Stimulated activated CD8-positive, alpha-beta memory T cell treated with anti-CD3 and anti-CD28 coated beads, Interleukin-4, amount 100 ng/mL, for 48 hours (primary cell): ENCODE results near the gene CCER1.
"Not testable (repeated sequence)": the region's sequence is repeated elsewhere in the genome, so short reads cannot be mapped to it uniquely, and the experiment has no call there.

Experiments
- DNase-seq: peaks from one replicate; pipeline ENCODE4 v3.0.0-alpha.2; 2020

Gene CCER1, protein sequence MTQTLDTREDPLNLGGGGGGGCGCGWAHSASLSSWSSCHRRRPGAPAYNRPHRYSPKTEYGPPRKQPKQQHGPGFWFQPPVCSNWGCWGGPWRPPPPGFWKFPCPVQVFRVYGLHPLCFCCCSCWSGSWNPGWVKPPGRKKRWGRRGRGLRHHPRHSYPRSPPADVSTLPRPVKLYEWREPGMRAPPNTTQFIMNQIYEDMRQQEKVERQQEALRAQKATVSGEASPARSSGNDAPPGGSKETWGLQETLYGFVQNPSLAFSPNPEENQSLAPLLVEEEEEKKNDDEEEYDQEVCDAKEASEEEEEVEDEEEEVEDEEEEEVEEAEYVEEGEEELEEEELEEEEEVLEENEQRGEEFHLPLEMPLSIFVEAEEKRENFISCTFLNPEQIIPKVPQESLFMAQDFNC

DNA sequence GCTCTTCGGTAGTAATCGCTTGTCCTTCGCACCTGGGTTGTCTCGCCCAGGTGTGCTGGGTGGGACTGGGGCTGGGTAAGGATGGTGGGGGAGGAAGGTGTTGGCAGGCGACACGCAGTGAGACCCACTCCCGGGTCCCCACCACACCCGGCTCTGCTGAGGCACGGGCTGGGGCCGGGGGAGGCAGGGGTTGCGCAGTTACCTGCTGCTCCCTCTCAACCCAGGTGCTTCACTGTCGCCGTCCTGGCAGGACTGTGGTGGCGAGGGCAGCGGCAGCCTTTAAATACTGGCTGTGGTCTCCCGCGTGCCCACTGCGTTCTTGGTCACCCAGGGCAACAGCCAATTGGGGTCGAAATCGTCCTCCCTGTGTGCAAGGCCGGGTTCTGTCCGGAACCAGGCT lies at the start of gene CCER1:
Gene CCER1 (minus strand): TSS at position 256 of the 400 bp plus-strand sequence. CDS start 434 bp downstream, outside the sequence.
- DNase-seq: no peak

DNA sequence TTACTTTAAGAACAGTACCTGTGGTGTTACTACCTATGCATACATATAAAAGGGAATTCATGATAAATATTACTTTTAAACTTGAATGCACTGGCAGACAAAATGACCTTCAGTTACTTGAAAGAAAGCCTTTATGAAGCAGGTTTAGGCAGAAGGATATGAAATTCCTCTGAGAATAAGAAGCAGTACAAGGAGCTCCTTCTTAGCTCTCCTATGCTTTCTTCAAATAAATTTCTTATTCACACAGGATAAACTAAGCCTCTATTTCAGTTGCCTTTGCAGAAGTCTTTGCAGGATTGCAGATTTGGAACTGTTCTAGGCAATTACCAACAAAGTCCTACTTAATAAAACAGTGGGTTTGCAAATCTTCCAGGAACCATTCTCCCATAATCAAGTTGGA lies 48.8 kb upstream of the CCER1 start:
- no peak for DNase-seq

DNA sequence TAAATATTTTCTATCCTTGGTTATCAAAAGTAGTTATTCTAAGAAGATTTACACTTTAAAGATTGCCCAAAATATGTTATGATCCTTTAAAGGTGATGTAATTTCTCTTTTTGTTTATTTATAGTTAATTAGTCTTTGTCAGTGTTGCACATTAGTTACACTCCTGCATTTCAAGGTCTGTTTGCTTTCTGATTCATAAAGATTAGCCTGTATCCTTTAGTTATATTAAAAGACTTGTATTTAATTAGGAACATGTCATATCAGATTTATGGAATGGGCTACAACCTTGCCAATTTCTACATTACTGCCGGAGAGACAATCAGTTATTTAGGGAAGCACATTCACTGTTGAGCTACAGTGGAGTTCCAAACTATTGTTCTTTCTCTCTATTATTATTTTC lies 46.3 kb upstream of the CCER1 start:
- DNase-seq: no peak

DNA sequence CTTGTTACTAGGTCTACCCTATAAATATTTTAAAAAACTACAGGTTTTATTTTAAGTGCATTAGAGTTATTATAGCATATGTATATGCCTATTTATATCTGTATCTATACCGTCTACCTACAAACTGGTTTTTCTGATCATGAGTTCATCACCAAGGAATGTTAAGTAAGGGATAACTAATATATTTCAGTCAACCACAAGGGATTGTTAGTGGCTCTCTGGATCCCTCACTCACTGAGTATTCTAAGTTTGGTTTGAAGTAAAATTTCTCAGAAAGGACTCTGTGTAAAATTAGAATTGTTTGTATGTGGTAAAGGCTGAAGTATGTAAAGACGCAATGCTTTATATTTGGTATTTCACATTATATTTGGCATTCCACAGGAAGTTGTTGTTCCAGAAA lies 45.0 kb upstream of the CCER1 start:
- no peak for DNase-seq

DNA sequence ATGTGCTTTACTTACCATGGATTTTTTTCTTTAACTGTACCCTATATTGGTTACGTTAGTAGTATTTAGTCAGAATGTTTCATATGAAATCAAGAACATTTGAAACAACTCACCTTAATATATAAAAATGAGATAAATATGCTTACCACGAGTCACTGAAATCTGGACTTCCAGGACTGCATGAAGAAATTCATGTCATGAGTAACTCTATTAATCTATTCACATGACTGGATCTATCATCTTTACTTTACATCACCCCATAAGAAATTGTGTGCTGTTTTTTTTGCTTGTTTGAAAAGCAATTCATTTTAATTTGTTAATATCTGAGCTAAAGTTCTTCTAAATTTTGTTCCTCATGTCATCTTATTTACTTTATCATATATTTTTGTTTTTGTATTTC lies 44.6 kb upstream of the CCER1 start:
- no peak for DNase-seq

DNA sequence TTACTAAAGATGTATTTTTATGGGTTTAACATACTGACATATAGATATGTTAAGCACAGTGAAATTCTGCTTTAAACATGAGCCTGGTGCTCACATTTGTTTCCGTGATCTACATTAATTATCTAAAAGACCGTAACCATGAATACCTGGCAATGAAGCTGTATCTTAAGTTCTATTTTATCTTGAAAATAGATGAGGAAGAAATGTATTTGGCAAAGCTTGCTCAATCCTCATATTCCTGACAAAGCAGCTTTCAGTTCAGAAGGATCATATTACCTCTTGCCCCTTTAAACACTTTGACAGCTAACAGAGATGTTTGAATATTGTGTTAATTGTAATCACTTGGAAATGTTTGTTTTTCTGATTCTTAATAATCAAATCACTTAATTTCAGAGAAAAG lies 40.0 kb upstream of the CCER1 start:
- no peak for DNase-seq

DNA sequence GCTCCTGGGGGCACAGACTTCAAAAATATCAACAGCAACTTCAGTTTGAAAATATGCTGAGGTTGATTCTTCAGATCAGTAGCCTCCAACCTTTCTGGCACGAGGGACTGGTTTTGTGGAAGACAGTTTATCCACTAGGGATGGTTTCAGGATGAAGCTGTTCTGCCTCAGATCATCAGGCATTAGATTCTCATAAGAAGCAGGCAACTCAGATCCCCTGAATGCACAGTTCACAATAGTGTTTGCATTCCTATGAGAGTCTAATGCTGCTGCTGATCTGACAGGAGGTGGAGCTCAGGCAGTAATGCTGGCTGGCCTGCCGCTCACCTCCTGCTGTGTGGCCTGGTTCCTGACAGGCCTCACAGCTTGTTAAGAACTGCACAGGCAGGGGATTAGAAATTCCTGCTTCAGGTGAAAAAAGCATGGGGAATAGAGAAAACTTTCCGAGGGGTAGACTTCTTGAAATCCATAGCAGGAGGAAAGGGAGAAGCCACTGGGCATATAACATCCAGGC lies 37.0 kb upstream of the CCER1 start:
- DNase-seq: no peak

DNA sequence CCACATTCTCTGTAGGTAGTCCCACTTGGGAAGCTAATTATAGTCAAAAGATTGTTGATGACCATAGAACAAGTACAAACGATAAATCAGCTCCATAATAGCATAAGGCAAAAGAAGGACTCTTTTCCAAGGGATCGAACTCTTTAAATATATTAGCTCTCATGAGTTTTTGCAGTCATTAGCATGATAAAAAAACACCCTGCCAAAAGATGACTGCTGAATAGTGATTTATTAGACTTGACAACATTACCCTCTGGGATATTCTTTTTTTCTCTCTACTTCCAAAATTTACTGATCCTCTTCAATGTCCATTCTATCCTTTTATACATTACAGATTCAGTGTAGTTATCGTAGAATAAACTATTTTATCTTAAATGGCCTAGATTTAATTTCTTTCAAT lies 35.6 kb upstream of the CCER1 start:
- DNase-seq: no peak

DNA sequence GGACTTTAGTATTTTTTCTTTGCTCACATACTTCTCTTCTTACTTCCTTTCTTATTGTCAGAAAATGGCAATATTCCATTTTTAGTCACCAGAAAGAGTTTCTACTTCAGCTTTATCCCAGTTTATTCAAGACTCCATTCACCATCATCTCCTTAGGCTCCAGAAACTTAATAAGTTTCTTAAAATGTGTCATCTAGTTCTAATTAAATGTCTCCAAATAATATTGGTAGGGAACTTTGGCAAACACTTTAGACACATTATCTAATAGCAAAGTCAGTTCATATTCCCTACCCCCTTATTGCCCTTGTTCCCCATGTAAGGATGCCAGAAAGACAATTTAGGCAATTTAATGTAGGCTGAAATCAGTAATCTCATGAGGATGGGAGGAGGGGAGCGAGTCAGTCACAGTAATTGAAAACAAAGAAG lies 34.7 kb upstream of the CCER1 start:
- no peak for DNase-seq

DNA sequence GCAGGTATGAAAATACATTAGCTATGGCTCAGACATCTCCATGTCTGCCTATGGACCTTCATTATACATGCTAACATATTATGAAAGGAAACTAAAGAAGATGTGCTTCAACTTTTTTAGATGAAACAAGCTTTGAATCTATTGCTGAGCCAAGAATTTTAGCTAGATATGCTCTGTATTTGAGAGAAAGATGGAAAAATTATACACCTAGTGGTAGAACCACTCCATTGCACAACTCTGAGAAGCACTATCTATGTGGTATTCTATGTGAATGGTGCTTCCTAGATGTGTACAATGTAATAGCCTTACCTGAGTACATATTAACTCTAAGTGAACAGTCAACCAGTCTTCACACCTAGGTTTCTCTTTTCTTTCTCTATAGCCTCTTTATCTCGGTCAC lies 32.5 kb upstream of the CCER1 start:
- DNase-seq: no peak

DNA sequence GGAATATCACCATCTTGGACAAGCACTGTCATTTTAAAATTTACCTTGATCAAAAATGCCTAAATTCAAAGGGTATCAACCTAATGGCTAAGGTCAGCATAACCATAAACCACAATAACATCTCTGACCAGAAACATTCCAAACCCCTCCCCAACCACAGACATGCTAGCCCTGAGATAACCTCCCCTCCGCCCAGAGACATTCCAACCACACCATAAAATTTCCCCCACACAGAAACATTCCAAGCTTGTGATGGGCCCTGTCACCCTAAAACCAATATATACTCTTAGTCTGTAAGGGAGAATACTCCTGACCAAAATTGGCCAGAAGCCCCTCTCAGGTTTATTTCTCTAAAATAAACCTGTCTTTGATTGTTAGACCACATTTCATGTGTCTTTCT lies 32.1 kb upstream of the CCER1 start:
- DNase-seq: no peak

DNA sequence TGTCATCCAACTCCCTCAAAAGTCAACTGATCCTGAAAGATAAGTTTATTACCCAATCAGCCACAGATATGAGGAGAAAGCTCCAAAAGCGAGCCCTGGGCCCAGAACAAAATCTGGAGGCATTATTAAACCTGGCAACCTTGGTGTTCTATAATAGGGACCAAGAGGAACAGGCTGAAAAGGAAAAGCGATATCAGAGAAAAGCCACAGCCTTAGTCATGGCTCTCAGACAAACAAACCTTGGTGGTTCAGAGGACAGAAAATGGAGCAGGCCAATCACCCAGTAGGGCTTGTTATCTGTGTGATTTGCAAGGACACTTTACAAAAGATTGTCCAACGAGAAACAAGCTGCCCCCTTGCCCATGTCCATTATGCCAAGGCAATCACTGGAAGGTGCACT lies 30.4 kb upstream of the CCER1 start:
- DNase-seq: not testable (repeated sequence)

DNA sequence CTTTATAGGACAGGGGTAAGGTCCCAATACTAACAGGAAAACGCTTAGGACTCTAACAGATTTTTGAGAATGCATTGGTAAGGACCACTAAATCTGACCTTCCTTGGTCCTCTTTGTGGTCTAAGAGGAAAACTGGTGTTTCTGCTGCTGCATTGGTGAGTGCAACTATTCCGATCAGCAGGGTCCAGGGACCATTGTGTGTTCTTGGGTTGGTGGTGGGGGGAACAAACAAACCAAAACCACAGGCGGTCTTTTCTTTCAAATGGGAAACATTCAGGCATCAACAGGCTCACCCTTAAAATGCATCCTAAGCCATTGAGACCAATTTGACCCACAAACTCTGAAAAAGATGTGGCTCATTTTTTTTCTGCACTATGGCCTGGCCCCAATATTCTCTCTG lies 29.1 kb upstream of the CCER1 start:
- DNase-seq: no peak

DNA sequence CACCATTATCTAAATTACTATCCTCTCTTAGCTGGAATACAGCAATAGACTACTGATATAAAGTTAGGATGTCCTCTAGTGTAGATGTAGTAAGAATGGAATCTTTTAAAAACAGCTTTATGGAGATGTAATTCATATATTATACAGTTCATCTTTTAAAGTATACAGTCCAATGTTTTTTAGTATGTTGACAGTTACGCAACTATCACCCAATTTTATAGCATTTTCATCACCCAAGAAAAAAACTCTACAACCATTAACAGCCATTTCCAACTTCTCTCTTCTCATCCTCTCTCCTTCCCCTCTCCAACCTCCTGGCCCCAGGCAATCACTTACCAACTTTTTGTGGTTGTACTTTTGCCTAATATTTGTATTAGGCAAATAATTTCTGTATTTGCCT lies 27.2 kb upstream of the CCER1 start:
- no peak for DNase-seq

DNA sequence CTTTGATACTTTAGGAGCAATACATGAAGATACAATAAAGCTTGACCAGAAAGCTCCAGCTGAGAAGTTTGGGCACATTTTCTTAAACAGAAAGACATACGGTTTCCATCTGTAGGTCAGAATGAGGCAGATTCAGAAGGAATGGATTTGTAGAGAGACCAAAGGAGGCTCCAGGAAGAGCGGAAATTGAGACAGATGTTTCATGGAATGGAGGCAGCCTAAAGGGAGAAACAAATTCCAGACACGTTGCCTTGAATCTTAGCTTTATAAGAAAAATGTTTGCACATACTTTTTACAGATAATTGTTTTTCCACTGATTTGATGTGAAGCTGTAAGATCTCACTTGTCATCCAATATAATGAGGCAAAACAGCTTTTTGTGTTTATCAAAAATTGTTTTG lies 25.0 kb upstream of the CCER1 start:
- no peak for DNase-seq

DNA sequence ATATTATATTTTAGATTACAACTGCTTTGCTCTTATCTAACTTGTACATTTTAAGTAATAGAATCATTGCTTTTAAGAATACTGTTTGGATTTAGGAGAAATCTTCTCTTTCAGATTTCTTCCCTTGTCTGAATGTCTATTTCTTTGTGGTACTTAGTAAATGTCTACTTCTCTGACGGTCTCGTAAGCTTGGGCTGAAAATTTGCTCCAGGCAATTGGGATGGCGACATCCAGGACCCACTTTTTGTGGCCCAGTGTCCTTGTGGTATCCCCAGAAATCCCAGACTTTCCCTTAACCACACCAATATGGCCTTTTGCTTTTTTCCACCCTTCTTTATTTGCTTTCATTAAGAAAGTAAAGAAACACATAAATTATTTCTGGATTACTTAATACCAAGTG lies 24.0 kb upstream of the CCER1 start:
- DNase-seq: no peak

DNA sequence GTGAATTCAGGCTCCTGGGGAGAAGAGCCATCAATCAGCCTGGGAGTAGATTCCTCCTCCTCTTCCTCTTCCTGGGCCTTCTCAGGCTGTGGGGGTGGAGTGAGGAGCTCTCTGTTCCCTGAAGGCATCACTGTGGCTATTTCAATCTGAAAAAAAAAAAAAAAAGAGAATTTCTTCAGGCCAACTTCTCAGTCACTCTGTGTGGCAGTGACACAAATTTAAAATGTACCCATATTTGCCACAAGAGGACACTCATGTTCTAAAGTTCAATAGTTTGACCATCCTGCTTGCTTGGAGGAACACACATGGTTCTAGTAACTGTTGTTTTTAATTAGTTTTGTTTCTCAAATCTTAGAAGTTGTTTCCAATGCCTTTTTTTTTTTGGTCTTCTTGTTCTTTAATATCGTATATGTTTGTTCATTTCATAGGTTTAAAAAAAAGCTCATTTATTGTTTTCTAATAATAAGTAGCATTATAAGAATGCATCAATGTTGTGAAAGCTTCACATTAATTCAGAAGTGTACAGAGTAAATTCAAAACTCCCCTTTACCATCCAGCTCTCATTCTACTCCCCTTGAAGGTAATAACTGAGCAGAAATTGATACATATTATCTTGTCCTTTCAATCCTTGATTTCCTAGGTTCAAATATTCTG lies 23.3 kb upstream of the CCER1 start:
- no peak for DNase-seq

DNA sequence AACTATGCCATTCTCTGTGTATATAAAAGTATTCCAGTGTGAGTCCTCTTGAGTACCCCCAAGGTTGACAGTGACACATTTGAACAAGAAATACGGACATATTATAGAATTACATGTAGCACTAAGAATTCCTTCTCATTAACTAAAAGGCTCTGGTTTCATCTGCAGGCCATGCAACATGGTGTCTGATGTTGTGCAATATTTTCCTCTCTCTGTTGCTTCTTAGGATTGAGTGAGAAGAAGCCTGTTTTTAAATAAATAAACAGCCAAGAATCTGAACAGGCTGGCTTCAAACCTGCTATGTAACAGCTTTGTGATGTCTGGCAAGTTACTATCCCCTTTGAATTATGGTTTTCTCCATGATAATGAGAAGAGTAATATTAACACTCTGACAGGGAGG lies 22.2 kb upstream of the CCER1 start:
- no peak for DNase-seq

DNA sequence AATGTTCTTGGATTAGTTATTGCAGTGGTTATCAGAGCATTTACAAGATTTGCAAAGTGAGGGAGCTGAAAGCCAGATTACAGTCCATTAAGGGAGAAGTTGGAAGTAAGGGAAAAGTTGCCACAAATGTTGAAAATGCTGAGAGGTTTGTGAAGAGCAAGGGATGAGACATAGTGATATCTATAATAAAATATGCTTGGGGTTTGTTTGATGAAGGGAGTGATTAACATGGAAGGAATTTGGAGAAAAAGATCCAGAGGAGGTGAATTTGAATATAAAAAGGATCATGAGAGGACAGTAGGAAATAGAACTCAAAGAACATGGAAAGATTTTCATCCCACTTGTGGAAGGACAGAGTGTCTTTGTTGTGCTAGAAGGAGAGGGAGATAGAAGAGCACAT lies 19.3 kb upstream of the CCER1 start:
- no peak for DNase-seq

DNA sequence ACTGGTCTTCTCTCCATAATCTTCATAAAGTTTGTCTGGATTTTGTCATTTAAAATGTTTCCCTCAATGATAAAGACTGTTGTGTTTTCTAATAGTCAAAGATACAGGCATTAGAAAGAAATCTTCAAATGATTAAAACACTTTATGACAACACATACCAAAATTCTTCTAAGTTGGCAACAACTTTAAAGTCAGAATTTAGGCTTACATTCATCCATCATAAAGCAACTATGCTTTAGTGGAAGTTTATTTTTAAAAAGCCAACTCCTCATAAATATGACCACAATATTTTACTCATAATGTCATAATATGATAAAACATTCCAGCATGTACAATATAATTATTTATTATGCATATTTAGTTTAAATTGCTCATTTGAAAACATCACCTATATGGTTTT lies 17.2 kb upstream of the CCER1 start:
- DNase-seq: no peak

DNA sequence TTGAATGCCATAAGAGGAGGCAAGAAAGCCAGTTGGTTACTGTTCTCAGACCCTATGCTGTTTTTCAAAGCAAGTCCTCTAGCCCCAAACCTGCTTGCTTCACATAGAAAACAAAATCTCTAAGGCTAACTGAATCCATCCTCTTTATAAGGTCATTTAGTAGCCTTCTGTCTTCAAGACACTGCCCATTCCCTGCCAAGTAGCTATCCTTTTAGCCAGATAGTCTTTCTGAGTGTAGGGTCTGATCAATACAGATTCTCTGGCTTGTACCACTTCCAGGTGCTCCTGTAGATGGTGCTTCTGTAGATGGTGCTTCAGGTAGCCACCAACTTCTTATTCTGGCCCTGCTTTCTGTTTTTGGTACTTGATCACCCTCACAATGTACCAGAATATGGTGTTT lies 15.9 kb upstream of the CCER1 start:
- DNase-seq: no peak

DNA sequence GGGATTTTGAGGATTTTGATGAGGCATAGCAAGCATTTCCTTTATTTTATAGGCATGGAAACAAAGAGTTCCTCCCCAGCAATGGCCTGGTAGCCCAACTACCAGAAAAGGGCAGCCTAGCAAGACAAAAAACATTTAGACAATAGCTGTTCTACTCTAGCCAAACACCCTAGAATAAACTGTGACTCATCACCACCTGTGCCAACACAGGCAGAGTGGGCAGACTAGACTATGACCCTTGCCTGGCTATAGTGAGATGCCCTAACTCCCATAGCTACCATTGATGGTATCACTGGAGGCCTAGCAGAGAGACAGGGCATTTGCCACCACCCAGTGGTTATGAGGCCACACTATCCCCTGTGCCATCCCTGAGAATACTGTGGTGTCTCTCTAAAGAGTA lies 15.5 kb upstream of the CCER1 start:
- DNase-seq: no peak

DNA sequence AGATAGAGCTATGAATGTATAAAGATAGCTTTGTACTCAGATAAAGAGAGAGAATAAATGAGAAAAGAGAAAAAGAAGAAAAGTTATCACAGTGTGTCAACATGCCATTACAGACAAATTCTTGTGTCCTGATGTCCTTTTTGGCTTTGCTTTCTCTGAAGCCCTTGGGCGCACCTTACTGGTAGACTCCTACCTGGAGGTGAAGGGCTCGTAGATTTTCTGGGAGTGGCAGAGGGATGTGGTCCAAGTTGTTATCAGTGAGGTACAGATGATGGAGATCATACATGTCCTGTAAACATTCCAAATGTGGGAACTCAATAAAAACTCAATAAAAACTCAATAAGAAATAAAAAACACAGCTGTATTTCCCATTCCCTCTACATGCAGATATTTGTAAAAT lies 14.9 kb upstream of the CCER1 start:
- no peak for DNase-seq

DNA sequence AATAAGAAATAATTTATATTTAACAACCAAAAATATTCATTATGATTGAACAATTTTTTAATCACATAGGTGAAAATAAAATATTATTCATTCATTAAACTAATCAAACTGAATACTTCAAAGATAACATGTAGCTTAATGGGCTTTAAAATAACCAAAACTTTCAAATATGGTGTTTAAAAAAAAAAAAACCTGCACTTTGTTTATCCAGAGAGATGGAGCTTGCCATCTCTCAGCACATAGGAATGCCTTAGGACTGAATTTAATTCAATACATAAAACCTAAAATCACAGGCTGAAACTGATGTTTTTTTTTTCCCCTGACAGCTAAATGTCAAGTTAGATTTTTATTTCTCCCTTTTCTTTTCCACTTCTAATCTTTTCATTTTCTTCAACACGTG lies 14.4 kb upstream of the CCER1 start:
- no peak for DNase-seq

DNA sequence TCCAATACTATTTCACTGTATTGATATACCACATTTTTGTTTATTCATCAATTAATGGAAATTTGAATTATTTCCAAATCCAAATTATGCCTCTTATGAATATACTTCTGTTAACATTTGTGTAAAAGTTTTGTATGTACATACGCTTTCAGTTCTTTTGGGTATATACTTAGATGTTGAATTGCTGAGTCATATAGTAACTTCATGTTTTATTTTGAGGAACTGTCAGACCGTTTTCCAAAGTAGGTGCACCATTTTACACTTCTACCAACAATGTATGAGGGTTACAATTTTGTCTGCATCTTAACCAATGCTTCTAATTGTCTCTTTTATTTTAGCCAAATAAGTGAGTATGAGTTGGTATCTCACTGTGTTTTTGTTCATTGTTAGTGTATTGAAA lies 10.2 kb upstream of the CCER1 start:
- no peak for DNase-seq
